HCT116 (cell line): ENCODE data around the gene SLC25A19.

ENCODE experiments used
- EZH2phosphoT487 ChIP-seq: fragments of 200-600 bp; IDR thresholded peaks from 2 replicates; pipeline ENCODE4 v1.6.1; 2018; ENCODE audit warnings: antibody characterized with exemption, borderline replicate concordance
- POLR2A ChIP-seq: IDR thresholded peaks from 2 replicates; pipeline ENCODE4 v1.7.0; 2011; ENCODE audit warnings: borderline replicate concordance; ENCODE audit not compliant: insufficient read depth, insufficient read length; ENCODE audit errors: extremely low read depth
- POLR2AphosphoS5 ChIP-seq: IDR thresholded peaks from 2 replicates; pipeline ENCODE4 v1.6.1; 2011; ENCODE audit warnings: mild to moderate bottlenecking, low read depth, low read length, moderate library complexity
- ZNF274 ChIP-seq: fragments of 200-500 bp; sonication (Bioruptor generic); IDR thresholded peaks from 2 replicates; pipeline ENCODE4 v1.6.1; 2014; ENCODE audit warnings: mild to moderate bottlenecking, low read depth, low read length, inconsistent platforms
- TF ChIP-seq, protein P1 (sequence below), 3 experiments: fragments of 200-600 bp in 1 of 3; sonication (generic) in 1 of 3; IDR thresholded peaks in 2 of 3; conservative IDR thresholded peaks in 1 of 3; 2 replicates each; pipeline ENCODE4 v1.5.1; 2012 to 2017; ENCODE audit warnings: low read depth in 2 of 3, low read length in 2 of 3, antibody characterized with exemption in 1 of 3, borderline replicate concordance in 1 of 3, control low read depth in 1 of 3, mild to moderate bottlenecking in 1 of 3, mixed read lengths in 1 of 3, mixed run types in 1 of 3, moderate library complexity in 1 of 3; ENCODE audit not compliant: insufficient read depth in 1 of 3

DNA sequence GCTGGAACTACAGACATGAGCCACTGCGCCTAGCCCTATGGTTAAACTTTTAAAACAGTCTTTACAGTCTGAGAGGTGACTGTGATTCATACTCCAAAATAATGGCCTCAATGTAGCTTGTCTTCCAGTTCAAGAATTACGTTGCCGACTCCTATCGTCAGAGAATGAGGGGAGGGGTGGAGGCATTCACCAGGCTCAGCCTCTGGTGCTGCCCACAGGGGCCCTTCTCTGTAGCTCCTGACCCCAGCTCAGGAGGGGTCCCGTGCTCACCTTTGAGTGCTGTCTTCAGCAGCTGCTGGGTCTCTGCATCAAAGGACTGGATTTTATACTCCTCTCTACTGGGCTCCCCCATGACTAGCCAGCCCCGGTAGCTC, 19.4 kb downstream of the SLC25A19 start:
- TF ChIP-seq, protein P1, sequence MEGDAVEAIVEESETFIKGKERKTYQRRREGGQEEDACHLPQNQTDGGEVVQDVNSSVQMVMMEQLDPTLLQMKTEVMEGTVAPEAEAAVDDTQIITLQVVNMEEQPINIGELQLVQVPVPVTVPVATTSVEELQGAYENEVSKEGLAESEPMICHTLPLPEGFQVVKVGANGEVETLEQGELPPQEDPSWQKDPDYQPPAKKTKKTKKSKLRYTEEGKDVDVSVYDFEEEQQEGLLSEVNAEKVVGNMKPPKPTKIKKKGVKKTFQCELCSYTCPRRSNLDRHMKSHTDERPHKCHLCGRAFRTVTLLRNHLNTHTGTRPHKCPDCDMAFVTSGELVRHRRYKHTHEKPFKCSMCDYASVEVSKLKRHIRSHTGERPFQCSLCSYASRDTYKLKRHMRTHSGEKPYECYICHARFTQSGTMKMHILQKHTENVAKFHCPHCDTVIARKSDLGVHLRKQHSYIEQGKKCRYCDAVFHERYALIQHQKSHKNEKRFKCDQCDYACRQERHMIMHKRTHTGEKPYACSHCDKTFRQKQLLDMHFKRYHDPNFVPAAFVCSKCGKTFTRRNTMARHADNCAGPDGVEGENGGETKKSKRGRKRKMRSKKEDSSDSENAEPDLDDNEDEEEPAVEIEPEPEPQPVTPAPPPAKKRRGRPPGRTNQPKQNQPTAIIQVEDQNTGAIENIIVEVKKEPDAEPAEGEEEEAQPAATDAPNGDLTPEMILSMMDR (IDR thresholded peaks at IDR 0.05 in 2 of 3, conservative IDR thresholded peaks at IDR 0.05 in 1 of 3; ENCODE audit: borderline replicate concordance in 1 of 3, insufficient read depth in 1 of 3, low read depth in 2 of 3, low read length in 2 of 3): no peak
- TF ChIP-seq POLR2A (no peak), POLR2AphosphoS5 (no peak), EZH2phosphoT487 (no peak), ZNF274 (no peak)
